OCI-M2 (cell line): Measurements from ENCODE around the gene DOCK2.
"Not testable (repeated sequence)": the region's sequence is repeated elsewhere in the genome, so short reads cannot be mapped to it uniquely, and the experiment has no call there.

ENCODE experiments used
- DNase-seq: peaks from one replicate; lab custom pipeline; 2025; ENCODE audit not compliant: unreplicated experiment; lab: John Stamatoyannopoulos, UW

Gene DOCK2

DNA sequence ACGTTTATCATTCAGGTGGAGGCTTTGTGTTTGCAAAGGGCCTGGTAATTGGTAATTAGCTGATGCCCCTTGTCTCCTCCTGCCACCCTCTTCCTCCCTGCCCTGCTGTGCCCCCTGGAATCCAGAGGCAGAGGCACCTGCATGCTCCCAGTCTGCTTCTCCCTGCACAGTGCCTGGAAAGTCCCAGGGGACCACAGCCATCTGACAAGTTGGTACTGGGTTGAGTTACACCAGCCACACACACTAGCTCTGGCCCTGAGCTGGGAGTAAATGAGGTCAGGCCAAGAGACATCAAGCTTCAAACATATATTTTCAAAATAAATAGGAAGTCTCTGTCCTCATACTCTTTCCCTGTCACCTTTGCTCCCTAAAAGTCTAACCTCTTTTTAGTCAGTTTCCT is 286.9 kb downstream of the DOCK2 start:
- DNase-seq, result no peak

DNA sequence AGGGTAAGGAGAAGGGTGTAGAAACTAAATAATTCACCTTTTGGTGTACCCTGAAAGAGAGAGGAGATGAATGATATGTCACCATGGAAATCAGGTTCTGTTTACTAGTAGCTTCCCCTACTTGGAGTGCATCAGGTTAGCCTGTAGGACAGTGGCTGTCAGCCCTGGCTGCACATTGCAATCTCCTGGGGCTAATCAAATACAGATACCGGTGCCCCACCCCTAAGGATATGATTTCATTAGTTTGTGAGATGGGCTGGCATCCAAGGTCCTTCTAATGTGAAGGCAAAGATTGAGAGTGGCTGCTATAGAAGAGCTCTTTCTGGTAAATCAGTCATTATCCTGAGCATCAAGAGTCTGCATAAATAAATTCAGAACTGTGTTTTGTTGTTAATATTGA is 296.1 kb downstream of the DOCK2 start:
- no peak for DNase-seq

DNA sequence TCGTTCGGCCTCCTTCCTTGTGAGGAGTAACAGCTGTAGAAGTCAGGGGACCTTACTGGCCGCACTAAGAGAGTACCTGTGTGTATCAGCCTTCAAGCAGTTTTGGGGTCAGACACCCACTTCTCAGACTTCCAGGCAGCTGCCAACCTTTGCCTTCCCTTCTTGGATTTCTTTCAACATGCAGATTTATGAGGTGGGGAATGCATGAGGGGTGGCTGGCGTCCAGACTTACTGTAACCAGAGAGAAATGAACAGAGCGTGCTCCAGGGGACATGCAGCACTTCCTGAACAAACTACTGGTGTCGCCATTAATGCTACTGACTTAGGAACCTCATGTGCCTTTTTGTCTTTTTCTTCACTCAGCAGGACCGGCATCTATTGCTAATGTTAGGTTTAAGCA is 296.5 kb downstream of the DOCK2 start:
- no peak for DNase-seq

DNA sequence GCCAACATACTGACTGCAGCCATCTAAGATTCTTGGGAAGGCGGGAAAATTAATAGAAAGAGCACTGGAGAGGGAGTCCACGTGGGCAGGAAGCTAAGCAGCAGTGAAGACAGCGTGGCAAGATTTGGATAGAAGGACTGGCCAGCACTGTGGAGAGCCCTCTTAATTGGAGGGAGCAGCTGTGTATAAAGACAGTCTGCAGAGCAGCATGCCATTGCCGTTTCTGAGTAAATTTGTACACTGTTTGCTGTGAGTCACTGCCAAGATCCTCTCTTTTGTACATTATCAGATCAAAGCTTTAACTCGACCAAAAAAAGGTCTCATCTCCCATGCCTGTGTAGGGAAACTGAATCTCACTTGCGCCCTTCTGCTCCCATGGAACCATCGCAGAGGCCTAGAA is 297.9 kb downstream of the DOCK2 start:
- DNase-seq, result no peak

DNA sequence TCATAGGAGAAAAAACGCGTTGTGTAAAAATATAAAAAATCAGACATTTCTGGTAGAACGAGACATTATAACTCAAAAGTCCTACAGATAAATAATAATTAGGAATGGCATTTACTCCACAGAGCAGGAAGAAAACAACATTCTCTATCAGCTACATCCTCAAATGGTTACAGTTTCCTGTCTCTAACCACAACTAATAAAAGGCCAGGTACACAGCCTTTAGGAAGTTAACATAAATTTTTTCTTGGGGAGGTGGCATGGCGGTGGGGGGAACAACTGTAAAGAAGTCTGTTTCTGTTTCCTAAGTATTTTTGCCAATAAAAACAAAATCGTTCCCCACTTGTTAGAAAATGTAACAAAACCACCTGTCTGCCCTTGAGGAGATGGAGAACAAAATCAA is 298.7 kb downstream of the DOCK2 start:
- no peak for DNase-seq

DNA sequence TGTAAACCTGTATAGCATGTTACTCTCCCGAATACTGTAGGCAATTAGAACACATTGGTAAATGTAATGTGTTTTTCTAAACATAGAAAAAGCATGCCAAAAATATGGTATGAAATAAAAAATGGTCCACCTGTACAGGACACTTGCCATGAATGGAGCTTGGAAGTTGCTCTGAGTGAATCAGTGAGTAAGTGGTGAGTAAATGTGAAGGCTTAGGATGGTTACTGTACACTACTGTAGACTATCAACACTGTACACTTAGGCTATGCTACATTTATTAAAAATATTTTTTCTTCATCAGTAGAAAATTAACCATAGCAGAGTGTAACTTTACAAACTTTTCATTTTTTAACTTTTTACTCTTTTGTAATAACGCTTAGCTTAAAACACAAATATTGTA is 301.4 kb downstream of the DOCK2 start:
- DNase-seq, result no peak

DNA sequence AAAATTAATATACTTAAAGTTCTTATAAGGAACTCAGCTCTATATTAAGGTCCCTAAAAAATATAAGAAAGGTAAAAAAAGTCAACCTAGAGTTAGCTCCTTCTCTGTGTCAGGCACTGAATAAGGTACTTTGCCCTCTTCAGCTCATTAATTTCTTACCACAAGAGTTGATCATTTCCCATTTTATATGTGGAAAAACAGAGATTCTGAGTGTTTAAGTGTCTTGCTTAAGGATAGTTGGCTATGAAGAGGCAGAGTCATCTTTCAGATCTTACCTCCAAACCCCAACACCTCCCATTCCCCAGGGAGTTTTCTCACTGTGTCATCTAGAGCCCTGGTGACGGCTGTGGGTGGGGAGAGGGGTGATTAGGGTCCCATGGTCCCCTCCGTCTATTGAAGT is 302.7 kb downstream of the DOCK2 start:
- no peak for DNase-seq

DNA sequence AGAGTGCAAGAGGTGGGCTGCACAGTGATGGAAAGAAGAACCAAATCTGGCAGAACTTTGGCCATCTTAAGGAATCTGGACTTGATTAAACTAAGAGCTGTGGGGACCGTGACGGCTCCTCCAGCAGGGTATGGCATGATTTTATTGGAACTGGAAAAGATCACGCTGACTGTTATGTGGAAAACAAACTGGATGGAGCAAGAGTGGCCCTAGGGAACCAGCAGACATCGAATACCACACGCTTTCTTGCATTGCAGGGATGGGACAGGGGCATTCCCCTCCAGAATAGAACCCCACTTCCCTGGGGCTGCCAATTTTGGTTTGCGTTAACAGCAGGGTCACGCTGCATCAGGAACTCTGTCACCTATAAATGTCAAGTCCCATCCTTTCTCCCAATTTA is 304.5 kb downstream of the DOCK2 start:
- DNase-seq, result no peak

DNA sequence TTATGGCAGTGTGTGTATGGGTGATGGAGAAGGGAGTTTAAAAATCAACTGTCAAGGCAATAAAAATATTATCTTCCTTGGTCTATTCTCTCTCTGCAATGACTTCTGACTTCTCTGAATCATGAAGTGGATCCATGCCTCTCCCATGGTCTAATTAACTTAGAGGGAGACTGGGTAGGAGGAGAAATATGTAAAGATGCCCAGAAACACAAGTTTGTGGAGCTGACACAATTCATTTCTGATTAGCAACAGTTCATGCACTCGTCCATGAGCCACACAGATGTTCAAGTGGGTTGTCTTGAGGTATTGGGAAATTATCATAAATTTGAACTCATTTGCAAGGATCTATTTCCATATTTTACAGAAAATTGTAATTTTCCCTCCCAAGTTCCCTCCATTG is 305.1 kb downstream of the DOCK2 start:
- DNase-seq, result no peak

DNA sequence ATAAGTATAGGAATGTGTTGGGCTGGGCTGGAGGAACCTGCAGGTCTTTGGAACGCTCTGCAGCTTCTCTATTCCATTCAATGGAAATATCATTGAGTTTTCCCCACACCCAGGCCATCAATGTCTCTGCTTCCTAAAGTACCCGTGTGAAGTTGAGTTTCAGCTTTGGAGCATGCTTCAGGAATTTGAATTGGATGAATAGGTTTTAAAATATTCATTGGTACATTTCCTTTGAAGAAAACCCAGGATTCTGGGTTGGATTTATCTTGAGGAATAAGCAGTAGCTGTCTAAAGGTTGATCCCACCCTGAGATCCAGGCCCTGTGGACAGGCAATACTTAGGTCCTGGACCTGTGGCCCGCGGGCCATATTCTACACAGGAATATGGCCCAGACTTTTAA is 306.0 kb downstream of the DOCK2 start:
- DNase-seq, result no peak

DNA sequence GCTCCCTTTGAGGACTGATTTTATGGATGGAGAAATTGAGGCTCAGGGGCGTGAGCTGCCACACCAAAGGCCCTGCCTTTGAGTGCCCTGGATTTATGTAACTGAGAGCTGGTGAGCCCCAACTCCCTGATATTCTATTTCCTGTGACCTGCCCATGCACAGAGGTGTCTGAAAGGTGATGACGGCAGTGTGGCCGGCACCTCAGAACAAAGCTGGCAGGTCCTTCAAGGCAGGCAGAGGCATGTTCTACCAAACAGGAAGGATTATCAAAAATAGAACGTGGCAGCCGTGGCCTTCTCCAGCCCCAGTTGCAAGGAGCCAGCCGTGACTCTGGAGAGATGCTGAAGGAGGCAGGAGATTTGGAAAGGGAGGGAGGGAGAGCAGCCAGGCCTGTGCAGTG is 307.0 kb downstream of the DOCK2 start:
- no peak for DNase-seq

DNA sequence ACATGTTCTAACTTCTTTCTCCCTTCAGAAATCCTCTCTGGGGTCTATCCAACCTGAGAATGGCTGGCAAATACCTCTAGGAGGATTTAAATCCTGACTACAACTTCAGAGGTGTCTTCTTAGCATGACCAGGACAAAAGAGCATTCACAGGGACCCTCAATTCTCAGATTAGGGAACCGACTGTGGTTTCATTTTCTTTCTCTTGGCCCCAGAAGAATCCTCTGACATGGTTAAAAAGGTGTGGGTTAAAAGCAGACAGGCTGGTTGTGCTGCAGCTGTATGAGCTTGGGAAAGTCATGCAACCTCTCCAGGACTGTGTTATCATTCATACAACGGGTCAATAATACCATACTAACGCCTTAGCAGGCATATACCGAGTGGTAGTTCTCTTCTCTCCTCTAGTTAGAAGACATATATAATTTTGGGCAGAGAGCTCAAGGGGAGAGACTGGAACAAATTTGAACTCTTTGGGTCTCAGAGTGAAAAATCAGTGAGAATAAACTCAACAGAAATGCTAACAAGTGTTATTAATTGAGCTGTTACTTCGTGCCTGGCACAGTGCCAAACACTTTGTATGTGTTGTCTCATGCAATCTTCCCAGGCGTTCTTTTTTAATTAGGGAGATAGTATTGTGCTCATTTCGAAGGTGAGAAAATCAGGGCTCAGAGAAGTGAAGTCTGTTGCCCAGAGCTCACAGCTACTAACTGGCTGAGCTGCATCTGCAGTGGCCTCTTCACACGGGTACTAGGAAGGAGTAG is 308.0 kb downstream of the DOCK2 start:
- DNase-seq, result no peak

DNA sequence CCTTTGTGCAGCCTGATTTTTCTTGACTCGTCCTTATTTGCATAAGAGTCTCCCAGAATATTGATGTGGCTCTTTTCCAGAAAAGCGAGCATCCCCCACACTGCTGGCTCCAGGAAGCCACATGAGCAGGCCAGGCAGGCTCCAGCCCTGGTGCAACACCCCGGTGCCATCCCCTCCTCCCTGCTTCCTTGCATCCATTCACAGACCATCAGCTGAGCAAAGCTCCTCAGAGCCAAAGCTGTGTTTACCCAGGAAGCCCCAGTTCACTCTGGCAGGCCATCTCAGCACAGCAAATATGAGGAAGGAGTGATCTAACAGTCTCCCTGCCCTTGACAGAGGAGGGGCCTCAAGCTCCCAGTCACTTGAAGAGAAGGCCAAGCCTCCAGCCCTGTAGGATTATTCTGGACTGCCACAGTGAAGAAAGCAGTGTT is 308.8 kb downstream of the DOCK2 start:
- no peak for DNase-seq

DNA sequence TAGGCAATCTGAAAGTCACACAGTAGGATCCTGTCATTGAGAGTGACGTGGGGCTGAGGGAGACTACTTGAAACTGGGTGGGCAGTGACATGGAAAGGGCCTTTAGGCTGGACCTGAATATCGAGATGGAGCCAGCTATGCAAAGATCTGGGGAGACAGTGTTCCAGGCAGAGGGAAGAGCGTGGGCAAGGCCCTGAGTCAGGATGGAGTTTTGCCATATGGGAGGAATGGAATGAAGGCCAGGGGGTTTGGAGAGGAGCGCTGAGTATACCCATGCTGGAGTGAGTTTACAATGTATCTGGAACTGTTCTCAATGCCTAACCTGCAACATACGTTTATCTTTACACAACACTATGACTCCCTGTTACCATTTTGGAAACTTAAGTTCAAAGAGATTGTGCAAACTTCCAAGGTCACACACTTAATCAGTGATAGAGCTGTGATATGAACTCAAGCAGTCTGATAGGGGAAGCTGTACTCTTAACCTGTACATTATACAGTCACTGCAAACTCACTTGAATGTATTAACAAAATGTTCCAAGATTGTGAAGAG is 309.7 kb downstream of the DOCK2 start:
- no peak for DNase-seq

DNA sequence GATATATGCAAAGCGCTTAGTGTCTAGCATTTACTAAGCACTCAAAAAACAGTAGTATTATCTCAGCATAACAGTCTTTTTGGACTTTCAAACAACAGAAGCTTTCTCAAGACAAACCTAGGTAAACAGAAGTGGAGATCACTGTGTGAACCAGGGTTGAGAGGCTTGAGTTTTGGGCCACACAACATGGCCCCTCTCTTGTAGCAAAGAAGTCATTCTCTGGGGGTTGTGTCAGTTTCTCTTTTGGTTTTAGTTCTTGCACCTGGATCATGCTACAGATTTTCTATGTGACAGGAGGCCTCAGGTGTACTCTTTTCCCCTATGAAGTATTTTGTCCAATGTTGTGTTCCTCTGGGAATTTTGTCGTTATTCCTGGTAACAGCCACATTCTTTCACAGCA is 313.3 kb downstream of the DOCK2 start:
- no peak for DNase-seq

DNA sequence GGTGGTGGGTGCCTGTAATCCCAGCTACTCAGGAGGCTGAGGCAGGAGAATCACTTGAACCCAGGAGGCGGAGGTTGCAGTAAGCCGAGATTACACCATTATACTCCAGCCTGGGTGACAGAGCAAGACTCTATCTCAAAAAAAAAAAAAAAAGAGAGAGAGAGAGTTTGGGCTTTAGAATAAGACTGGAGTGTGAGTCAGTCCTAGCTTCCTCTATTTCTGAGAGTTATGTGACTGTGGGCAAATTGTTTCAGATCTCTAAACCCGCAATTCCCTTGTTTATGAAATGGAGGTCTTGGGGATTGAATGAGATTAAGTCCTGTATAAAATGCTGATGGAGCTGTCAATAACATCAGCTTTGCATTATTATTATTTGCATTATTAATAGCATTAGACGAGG is 316.1 kb downstream of the DOCK2 start:
- not testable (repeated sequence) for DNase-seq

DNA sequence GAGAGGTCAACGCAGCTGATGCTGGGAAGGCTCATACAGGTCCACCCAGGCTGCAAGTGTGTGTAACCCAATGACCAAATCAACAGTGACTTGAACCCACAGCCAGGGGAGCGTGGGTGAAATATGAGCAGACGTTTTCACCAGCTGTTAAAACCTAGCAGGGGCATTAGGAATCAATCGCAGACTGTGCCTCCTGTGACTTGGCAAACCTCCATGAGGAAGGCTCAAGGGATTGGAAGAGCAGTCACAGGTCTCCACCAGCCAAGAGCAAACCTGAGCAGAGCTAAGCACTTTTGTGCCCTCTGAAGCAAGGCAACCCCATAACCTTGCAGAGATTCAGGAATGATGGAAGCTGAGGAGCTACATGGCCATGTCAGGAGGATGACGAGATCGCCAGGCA is 317.7 kb downstream of the DOCK2 start:
- DNase-seq, result no peak

DNA sequence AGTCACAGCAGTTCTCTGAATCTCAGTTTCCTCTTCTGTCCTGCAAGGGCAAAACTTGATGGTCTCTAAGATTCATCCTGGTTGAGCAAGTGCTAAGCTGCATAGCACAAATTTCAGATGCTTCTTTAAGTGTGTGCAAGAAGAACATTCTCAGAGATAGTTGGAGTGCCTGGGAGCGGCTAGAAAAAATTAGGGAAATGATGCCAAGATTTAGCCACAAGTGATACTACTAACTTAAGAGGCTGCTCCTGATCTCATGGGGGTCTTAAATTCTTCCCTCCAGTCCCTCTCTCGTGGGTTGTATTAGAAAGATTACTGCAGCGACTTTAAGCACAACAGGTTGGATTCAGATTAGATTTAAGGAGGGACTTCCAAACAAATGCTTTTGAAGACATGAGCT is 319.1 kb downstream of the DOCK2 start:
- DNase-seq, result no peak

DNA sequence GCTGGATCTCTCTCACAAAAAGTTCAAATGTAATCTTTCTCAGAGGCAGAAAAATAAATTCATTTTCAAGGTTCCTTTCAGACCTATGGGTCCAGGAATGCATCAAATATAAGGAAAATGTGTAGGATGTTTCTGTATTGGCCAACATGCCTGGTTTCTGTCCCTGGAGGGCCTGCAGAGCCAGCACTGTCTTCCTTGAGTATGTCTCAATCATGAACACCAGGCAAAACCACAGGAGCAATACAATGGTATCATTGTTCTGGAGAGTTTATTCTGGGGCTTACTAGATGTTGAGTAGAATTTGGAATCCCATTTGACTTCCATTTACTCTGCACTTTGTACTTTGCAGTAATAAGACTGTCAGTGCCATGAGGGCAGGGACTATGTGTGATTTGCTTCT is 319.7 kb downstream of the DOCK2 start:
- no peak for DNase-seq

DNA sequence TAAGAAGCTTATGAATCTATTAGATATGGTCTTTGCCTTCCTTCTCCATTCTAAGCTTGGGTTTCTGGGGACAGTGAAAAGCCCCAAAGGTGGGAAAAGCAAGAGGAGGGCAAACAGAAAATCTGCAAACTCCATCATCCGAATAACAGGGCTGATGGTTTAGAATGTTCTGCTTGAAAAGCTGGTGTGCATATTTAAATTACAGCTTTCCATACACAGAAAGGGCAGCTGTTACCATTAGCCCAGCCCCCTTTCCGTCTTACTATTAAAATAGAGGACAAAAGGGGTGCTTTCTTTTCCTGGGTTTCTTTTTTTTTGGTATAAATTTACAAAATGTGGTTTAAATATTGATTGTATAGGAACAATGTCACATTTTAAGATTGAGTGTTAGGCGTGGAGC is 321.2 kb downstream of the DOCK2 start:
- DNase-seq, result no peak

DNA sequence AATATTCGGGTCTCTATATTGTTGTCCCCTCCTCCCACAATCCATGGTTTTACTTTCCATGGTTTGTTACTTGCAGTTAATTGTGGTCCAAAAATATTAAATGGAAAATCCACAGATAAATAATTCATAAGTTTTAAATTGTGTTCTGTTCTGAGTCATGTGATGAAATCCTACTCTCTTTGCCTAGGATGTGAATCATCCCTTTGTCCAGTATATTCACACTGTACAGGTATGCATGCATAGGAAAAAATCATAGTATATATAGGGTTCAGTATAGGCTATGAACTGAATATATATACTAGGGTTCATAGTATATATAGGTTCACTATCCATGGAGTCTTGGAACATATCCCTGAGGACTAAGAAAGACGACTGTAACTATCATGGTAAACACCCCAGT is 323.6 kb downstream of the DOCK2 start:
- DNase-seq, result no peak

DNA sequence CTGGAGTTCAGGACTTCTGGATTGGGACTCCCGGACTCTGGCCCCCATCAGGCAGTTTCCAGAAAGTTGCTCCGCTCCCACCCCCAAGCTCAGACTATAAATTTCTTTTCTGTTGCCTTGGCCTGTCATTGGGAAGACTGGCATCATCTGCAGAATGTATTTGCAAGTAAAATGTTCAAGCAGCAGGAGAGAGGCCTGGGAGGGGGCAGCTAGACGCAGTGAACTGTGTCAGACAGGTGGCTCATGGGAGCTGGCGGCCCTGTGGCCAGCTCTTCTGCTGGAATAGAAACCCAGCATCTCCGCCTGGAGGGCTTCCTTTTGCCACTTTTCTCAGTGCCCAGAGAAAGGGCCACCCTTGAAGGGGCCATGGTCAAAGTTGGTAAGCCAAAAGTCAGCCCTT is 327.2 kb downstream of the DOCK2 start:
- DNase-seq, result no peak

DNA sequence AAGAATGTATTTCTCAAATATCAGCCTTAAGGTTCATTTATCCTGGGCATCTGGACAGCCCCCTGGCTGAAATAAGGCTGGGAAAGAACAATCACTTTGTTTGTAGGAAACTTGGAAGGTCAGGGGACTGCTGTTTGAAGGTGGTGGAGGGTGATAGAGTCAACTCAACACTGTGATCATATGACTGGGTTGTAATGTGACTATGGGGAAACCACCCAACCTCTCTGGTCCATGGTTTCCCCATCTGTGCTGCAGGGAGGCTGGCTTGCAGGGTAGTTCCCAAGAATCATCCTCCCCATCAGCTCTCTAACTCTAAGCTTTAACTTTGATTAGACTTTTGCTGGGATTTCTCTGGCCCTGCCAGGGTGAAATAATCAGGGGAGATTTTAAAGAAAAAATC is 333.3 kb downstream of the DOCK2 start:
- no peak for DNase-seq
